ENCODE data around the gene A3GALT2.

- TF ChIP-seq LEF1 (IDR thresholded peaks at IDR 0.05; ENCODE audit: borderline replicate concordance): no peak
- TF ChIP-seq CTBP1 (IDR thresholded peaks at IDR 0.05; ENCODE audit: borderline replicate concordance): no peak
These were observed 50.0 kb downstream of the A3GALT2 start for GRCh38 chr1:33270808-33271465.

All from HEK293T (cell line).